ENCODE data around the gene UGT1A3. TPM values are rescaled to one million over a fixed set of nuclear protein-coding genes. Genes with fewer than 3 reads are reported as not detected.
"Not testable (repeated sequence)": the region's sequence is repeated elsewhere in the genome, so short reads cannot be mapped to it uniquely, and the experiment has no call there.

Gene UGT1A3
- total and polyA plus RNA-seq, 4 donors: 7.0 to 61.6 (median 18.2) TPM; not detected in 1

DNA sequence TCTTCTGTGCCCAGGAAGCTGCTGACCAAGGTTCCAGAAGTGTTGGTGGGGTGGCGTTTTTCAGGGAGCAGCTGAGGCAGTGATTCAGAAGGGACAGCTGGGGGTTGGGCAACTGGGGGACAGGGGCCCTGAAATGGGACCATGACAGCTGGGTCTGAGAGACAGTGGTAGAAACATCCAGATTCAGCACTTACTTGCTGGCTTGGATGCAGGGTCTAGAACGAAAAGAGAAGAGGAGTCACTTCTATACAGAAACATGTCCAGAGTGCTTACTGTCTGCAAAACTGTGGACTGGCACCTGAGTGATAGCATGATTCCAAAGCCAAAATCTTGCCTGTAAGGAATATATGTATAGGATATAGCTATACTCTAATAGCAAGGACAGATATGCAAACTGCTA lies 17.0 kb downstream of the UGT1A3 start:
- TF ChIP-seq REST (IDR thresholded peaks at IDR 0.05): peak; percentile 0
- peak overlapping the region; percentile 49 to 65 for H3K27ac ChIP-seq (ENCODE audit: low read depth in 1 of 2, low read length in 2 of 2)
- 63% methylated on average over 2 of the region's 2 CpGs for WGBS
- H3K4me1 ChIP-seq (ENCODE audit: control insufficient read depth in 4 of 4, insufficient read depth in 4 of 4, low read length in 3 of 4): peaks cover 12 to 65% (median 41%) of the 10 kb centered on the region in 4 donors
- H3K9me3 ChIP-seq (ENCODE audit: control insufficient read depth in 4 of 4, low read length in 3 of 4); DNase-seq (ENCODE audit: low spot score); H3K9ac ChIP-seq (ENCODE audit: low read depth in 1 of 2, low read length in 2 of 2); H3K27me3 ChIP-seq (ENCODE audit: control insufficient read depth in 4 of 4, insufficient read depth in 4 of 4, low read length in 3 of 4); H3K36me3 ChIP-seq (ENCODE audit: control insufficient read depth in 4 of 4, insufficient read depth in 3 of 4, low read depth in 1 of 4, low read length in 3 of 4): not testable (repeated sequence)
- H3K4me3 ChIP-seq (ENCODE audit: low read depth in 1 of 3, low read length in 3 of 3): peak overlapping the region in 1 of 3 donors; percentile 22

DNA sequence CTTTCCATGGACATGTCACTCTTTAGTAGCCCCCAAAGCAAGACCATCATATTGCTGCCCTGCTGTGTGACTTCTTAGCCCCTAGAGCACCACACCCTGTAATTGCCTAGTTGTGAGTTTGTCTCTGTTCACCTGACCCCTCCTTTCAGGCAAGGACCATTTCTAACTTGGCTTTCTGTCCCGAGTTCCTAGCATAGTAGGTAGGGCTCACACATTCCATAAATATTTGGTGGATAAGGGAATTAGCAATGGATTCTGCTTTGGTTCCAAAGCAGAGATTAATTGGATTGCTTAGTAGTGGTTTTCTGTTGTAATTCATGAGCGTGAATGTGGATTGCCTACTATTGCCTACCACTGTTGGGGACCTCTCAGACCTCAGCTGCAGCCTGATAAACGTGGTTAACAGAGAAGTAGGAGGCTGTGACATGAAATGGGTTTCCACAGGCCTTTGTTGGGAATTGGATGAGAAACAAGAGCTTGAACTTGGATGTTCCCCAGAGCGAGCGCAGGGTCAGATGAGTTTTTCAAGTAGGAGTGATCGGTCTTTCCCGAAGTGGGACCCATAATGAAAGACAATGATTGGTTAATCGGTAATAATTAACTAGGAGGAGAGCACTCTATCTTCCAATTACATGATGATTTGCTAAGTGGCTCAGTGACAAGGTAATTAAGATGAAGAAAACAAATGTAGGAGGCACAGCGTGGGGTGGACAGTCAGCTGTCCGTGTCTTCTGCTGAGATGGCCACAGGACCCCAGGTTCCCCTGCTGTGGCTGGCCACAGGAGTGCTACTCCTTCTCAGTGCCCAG lies 17.8 kb downstream of the UGT1A3 start:
- 44% methylated on average over 10 of the region's 10 CpGs for WGBS
- peak overlapping the region; percentile 57 to 65 for H3K27ac ChIP-seq (ENCODE audit: low read depth in 1 of 2, low read length in 2 of 2)
- DNase-seq (ENCODE audit: low spot score): no peak
- H3K27me3 ChIP-seq (ENCODE audit: control insufficient read depth in 4 of 4, insufficient read depth in 4 of 4, low read length in 3 of 4): no peaks in the 10 kb centered on the region
- peaks cover 0 to 4% (median 2%) of the 10 kb centered on the region in 4 donors for H3K36me3 ChIP-seq (ENCODE audit: control insufficient read depth in 4 of 4, insufficient read depth in 3 of 4, low read depth in 1 of 4, low read length in 3 of 4)
- H3K4me3 ChIP-seq (ENCODE audit: low read depth in 1 of 3, low read length in 3 of 3): peak overlapping the region in 1 of 3 donors; percentile 23
- no peak overlapping the region for H3K9ac ChIP-seq (ENCODE audit: low read depth in 1 of 2, low read length in 2 of 2)
- peak; percentile 34 to 69 for TF ChIP-seq HNF4A (conservative IDR thresholded peaks at IDR 0.05)
- TF ChIP-seq GABPA (IDR thresholded peaks at IDR 0.05 in 1 of 2, conservative IDR thresholded peaks at IDR 0.05 in 1 of 2): no peak
- peak; percentile 75 for TF ChIP-seq YY1 (IDR thresholded peaks at IDR 0.05)
- TF ChIP-seq, protein P1, sequence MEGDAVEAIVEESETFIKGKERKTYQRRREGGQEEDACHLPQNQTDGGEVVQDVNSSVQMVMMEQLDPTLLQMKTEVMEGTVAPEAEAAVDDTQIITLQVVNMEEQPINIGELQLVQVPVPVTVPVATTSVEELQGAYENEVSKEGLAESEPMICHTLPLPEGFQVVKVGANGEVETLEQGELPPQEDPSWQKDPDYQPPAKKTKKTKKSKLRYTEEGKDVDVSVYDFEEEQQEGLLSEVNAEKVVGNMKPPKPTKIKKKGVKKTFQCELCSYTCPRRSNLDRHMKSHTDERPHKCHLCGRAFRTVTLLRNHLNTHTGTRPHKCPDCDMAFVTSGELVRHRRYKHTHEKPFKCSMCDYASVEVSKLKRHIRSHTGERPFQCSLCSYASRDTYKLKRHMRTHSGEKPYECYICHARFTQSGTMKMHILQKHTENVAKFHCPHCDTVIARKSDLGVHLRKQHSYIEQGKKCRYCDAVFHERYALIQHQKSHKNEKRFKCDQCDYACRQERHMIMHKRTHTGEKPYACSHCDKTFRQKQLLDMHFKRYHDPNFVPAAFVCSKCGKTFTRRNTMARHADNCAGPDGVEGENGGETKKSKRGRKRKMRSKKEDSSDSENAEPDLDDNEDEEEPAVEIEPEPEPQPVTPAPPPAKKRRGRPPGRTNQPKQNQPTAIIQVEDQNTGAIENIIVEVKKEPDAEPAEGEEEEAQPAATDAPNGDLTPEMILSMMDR (IDR thresholded peaks at IDR 0.05; ENCODE audit: low read depth, low read length, missing input control): no peak
- TF ChIP-seq EGR1 (IDR thresholded peaks at IDR 0.05; ENCODE audit: low read depth in 2 of 2): peak in 1 of 2 donors; percentile 23
- TF ChIP-seq, protein P2, sequence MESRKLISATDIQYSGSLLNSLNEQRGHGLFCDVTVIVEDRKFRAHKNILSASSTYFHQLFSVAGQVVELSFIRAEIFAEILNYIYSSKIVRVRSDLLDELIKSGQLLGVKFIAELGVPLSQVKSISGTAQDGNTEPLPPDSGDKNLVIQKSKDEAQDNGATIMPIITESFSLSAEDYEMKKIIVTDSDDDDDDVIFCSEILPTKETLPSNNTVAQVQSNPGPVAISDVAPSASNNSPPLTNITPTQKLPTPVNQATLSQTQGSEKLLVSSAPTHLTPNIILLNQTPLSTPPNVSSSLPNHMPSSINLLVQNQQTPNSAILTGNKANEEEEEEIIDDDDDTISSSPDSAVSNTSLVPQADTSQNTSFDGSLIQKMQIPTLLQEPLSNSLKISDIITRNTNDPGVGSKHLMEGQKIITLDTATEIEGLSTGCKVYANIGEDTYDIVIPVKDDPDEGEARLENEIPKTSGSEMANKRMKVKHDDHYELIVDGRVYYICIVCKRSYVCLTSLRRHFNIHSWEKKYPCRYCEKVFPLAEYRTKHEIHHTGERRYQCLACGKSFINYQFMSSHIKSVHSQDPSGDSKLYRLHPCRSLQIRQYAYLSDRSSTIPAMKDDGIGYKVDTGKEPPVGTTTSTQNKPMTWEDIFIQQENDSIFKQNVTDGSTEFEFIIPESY (IDR thresholded peaks at IDR 0.05): peak; percentile 16
- peak; percentile 4 to 10 for TF ChIP-seq RAD21 (IDR thresholded peaks at IDR 0.05)
- peak; percentile 90 to 97 for TF ChIP-seq RXRA (IDR thresholded peaks at IDR 0.05)
- TF ChIP-seq JUND (IDR thresholded peaks at IDR 0.05): peak in 1 of 2 donors; percentile 58
- TF ChIP-seq NR2F2 (IDR thresholded peaks at IDR 0.05): no peak
- peak; percentile 13 for TF ChIP-seq FOXA2 (IDR thresholded peaks at IDR 0.05)
- peak; percentile 33 for TF ChIP-seq MAX (IDR thresholded peaks at IDR 0.05)
- TF ChIP-seq FOXA1 (IDR thresholded peaks at IDR 0.05): no peak
- TF ChIP-seq ATF3 (IDR thresholded peaks at IDR 0.05): no peak
- TF ChIP-seq TAF1 (conservative IDR thresholded peaks at IDR 0.05): no peak
- TF ChIP-seq REST (IDR thresholded peaks at IDR 0.05): no peak
- TF ChIP-seq SP1 (IDR thresholded peaks at IDR 0.05): no peak
- peak; percentile 21 for TF ChIP-seq HNF4G (IDR thresholded peaks at IDR 0.05)
- peaks cover 12 to 68% (median 44%) of the 10 kb centered on the region in 4 donors for H3K4me1 ChIP-seq (ENCODE audit: control insufficient read depth in 4 of 4, insufficient read depth in 4 of 4, low read length in 3 of 4)
- H3K9me3 ChIP-seq (ENCODE audit: control insufficient read depth in 4 of 4, low read length in 3 of 4): no peaks in the 10 kb centered on the region

Data from liver (tissue), 9 donors.